ENCODE data around the gene TRMT61A.

Gene TRMT61A

DNA sequence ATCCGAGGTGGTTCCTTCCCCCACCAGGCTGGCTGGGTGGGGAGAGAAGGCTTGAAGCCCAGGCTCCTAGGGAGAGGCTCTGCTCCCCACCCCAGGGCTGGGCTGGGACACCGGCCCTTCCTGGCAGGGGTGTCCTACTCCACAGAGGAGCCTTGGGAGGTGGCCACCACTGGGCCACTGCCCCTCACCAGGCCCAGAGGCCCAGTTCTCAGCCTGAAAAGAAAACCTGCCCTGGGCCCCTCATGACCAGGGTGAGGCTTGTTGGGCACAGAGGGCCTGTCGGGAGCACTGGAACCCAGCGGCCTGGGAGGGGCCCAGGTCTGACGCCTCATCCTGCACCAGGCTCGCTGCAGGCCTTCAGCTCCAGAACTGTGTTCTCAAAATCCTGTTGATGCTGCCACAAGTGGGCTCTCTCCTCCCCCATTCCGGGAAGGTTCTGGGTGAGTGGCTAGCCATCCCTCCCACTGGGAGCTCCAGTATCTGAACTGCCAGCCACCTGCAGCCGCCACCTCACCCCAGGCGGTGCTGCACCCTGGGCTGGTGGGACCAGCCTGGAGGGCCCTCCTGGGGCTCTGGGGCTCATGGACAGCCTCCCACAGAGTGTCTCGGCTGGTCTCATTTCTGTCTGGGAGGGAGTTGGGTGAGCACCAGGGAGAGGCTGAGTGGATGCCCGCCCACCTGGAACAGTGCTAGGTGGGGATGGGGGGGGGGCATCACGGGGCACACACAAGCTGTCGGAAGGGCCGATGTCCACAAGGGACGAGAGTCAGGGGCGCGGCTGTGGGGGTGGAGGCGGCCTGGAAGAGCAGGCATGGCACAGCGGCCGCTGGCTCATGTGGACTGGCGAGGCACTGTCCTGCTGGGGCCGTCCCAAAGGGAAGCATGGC lies 21.7 kb downstream of the TRMT61A start:
- TF ChIP-seq FOXK2 (IDR thresholded peaks at IDR 0.05) (no peak), SUZ12 (IDR thresholded peaks at IDR 0.05) (no peak), TARDBP (IDR thresholded peaks at IDR 0.05) (no peak), SP1 (IDR thresholded peaks at IDR 0.05) (no peak), FOXM1 (IDR thresholded peaks at IDR 0.05; ENCODE audit: borderline replicate concordance) (no peak), ZNF384 (IDR thresholded peaks at IDR 0.05) (no peak), HDGF (IDR thresholded peaks at IDR 0.05; ENCODE audit: borderline replicate concordance) (no peak), LEF1 (IDR thresholded peaks at IDR 0.05; ENCODE audit: borderline replicate concordance) (no peak), L3MBTL2 (conservative IDR thresholded peaks at IDR 0.05) (no peak), BHLHE40 (IDR thresholded peaks at IDR 0.05; ENCODE audit: borderline replicate concordance) (no peak), FOXA1 (IDR thresholded peaks at IDR 0.05) (no peak)
- TF ChIP-seq, protein P1, sequence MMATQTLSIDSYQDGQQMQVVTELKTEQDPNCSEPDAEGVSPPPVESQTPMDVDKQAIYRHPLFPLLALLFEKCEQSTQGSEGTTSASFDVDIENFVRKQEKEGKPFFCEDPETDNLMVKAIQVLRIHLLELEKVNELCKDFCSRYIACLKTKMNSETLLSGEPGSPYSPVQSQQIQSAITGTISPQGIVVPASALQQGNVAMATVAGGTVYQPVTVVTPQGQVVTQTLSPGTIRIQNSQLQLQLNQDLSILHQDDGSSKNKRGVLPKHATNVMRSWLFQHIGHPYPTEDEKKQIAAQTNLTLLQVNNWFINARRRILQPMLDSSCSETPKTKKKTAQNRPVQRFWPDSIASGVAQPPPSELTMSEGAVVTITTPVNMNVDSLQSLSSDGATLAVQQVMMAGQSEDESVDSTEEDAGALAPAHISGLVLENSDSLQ (IDR thresholded peaks at IDR 0.05): no peak
- POLR2A ChIA-PET: interaction anchor here (5.8 kb wide), 1 partner anchor 30 kb away, joined by 40 read pairs; the partner anchor contains the start of gene CKB
- no peak for DNase-seq (ENCODE audit: extremely low spot score)
- CTCF ChIA-PET: interaction anchor here (0.6 to 1.2 kb wide), 3 partner anchors 30 to 52 kb away, joined by 4 read pairs; no protein-coding TSS in a partner anchor

DNA sequence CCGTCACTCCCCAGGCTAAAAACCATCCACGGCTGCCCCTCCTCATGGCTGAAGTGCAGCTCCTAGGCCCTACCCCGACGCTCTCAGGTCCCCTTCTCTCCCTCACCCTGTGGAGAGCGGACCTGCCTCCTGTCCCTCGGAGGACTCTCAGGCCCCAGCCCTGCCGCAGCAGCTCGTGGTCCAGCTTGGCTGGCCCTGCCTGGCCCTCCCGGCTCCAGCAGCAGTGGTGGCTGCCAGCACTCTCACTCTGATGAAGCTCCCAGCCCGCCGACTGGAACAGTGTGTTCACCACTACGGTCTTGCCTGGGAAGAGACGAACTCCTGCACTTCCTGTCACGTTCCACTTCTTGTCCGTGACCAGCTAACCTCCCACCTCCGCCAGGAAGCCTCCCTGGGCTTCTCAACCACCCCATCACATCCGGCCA lies 22.4 kb downstream of the TRMT61A start:
- CTCF ChIA-PET: no interaction called here
- no peak for TF ChIP-seq NFRKB (IDR thresholded peaks at IDR 0.05)
- TF ChIP-seq BHLHE40 (IDR thresholded peaks at IDR 0.05; ENCODE audit: borderline replicate concordance): no peak
- TF ChIP-seq TARDBP (IDR thresholded peaks at IDR 0.05): no peak
- no peak for TF ChIP-seq CTBP1 (IDR thresholded peaks at IDR 0.05; ENCODE audit: borderline replicate concordance)
- no peak for TF ChIP-seq SP1 (IDR thresholded peaks at IDR 0.05)
- TF ChIP-seq L3MBTL2 (conservative IDR thresholded peaks at IDR 0.05): no peak
- no peak for TF ChIP-seq ARNT (IDR thresholded peaks at IDR 0.05)
- no peak for TF ChIP-seq ZNF384 (IDR thresholded peaks at IDR 0.05)
- no peak for TF ChIP-seq ELF4 (IDR thresholded peaks at IDR 0.05)
- no peak for TF ChIP-seq FOXA1 (IDR thresholded peaks at IDR 0.05)
- TF ChIP-seq FOXK2 (IDR thresholded peaks at IDR 0.05): no peak
- no peak for TF ChIP-seq SUZ12 (IDR thresholded peaks at IDR 0.05)
- TF ChIP-seq HDGF (IDR thresholded peaks at IDR 0.05; ENCODE audit: borderline replicate concordance): no peak
- TF ChIP-seq, protein P1 (IDR thresholded peaks at IDR 0.05): no peak
- no peak for TF ChIP-seq LEF1 (IDR thresholded peaks at IDR 0.05; ENCODE audit: borderline replicate concordance)
- no peak for TF ChIP-seq FOXM1 (IDR thresholded peaks at IDR 0.05; ENCODE audit: borderline replicate concordance)
- no peak for DNase-seq (ENCODE audit: extremely low spot score)
- POLR2A ChIA-PET: interaction anchor here (5.8 kb wide), 1 partner anchor 31 kb away, joined by 40 read pairs; the partner anchor contains the start of gene CKB

DNA sequence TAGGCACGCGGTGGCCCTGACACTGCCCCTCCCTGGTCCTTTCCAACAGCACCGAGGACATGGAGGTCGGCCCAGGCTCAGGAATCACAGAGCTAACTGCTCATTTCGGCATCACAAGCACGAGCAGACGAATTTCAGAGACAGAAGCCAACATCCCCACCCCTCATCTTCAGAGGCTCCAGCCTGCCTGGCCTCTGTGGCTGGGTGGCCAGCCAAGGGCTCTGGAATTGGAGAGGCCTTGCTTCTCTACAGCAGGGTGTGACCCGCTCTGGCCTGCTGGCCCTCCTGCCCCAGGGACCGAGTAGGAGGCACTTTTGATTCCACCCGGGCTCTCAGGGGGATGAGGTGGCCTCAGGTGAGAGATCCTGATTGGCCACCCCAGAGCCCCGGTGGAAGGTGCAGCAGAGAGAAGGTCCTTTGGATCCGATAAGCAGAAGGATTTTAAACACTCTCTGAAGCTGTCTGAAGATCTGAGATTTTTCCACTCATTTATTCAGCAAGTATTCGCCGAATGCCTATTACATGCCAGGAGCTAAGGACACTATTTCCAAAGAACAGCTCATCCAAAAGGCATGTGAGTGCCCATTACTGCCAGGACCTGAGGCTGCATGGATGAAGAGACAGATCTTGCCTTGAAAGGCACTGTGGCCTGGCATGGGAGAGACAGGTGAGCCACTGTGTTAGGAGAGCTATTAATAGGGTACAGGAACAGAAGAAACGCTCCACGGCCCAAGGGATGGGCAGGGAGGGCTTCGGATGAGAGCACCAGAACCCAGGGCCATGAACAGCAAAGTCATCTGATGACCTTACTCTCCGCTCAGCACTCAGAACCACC lies 23.2 kb downstream of the TRMT61A start:
- no peak for DNase-seq (ENCODE audit: extremely low spot score)
- CTCF ChIA-PET: interaction anchor here (0.5 to 1.3 kb wide), 3 partner anchors 34 to 256 kb away, joined by 3 to 12 read pairs (median 4); no protein-coding TSS in a partner anchor
- no peak for TF ChIP-seq ZNF384 (IDR thresholded peaks at IDR 0.05)
- no peak for TF ChIP-seq ARNT (IDR thresholded peaks at IDR 0.05)
- TF ChIP-seq NFRKB (IDR thresholded peaks at IDR 0.05): no peak
- no peak for TF ChIP-seq TARDBP (IDR thresholded peaks at IDR 0.05)
- no peak for TF ChIP-seq L3MBTL2 (conservative IDR thresholded peaks at IDR 0.05)
- TF ChIP-seq FOXA1 (IDR thresholded peaks at IDR 0.05): no peak
- TF ChIP-seq BHLHE40 (IDR thresholded peaks at IDR 0.05; ENCODE audit: borderline replicate concordance): no peak
- TF ChIP-seq, protein P1 (IDR thresholded peaks at IDR 0.05): no peak
- no peak for TF ChIP-seq CTBP1 (IDR thresholded peaks at IDR 0.05; ENCODE audit: borderline replicate concordance)
- TF ChIP-seq SUZ12 (IDR thresholded peaks at IDR 0.05): no peak
- TF ChIP-seq SP1 (IDR thresholded peaks at IDR 0.05): no peak
- no peak for TF ChIP-seq LEF1 (IDR thresholded peaks at IDR 0.05; ENCODE audit: borderline replicate concordance)
- TF ChIP-seq FOXK2 (IDR thresholded peaks at IDR 0.05): no peak
- TF ChIP-seq HDGF (IDR thresholded peaks at IDR 0.05; ENCODE audit: borderline replicate concordance): no peak
- TF ChIP-seq FOXM1 (IDR thresholded peaks at IDR 0.05; ENCODE audit: borderline replicate concordance): no peak
- POLR2A ChIA-PET: interaction anchor here (1.1 to 5.8 kb wide), 3 partner anchors 10 to 31 kb away, joined by 3 to 40 read pairs (median 5); partner anchors contain the start of genes BAG5, CKB and TRMT61A

DNA sequence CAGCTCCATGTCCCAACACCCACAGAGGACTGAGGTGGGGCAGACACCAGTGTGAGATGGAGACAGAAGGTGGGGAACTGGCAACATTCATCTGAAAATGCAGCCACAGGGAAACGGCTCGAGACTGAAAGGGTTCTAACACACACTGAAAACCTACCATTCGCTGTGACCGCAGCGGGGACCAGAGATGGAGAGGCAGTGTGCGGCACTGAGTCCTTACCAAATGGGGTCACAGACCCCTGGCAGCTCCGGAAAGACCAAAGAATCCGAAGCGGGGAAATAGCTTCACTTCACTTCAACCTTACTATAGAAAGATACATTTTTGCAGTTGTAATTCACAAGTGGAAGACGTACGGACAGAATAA lies 23.8 kb downstream of the TRMT61A start:
- DNase-seq (ENCODE audit: extremely low spot score): no peak
- ChIA-PET CTCF (interaction anchor here (0.6 to 1.3 kb wide), 3 partner anchors 34 to 256 kb away, joined by 3 to 4 read pairs (median 3); no protein-coding TSS in a partner anchor), POLR2A (interaction anchor here (1.1 to 5.8 kb wide), 3 partner anchors 9 to 32 kb away, joined by 3 to 40 read pairs (median 5); partner anchors contain the start of genes BAG5, CKB and TRMT61A)
- TF ChIP-seq, protein P1 (IDR thresholded peaks at IDR 0.05): no peak
- no peak for TF ChIP-seq SP1 (IDR thresholded peaks at IDR 0.05)
- TF ChIP-seq FOXK2 (IDR thresholded peaks at IDR 0.05): no peak
- no peak for TF ChIP-seq HDGF (IDR thresholded peaks at IDR 0.05; ENCODE audit: borderline replicate concordance)
- TF ChIP-seq ARNT (IDR thresholded peaks at IDR 0.05): no peak
- TF ChIP-seq LEF1 (IDR thresholded peaks at IDR 0.05; ENCODE audit: borderline replicate concordance): no peak
- TF ChIP-seq FOXM1 (IDR thresholded peaks at IDR 0.05; ENCODE audit: borderline replicate concordance): no peak
- no peak for TF ChIP-seq ZNF384 (IDR thresholded peaks at IDR 0.05)
- no peak for TF ChIP-seq TARDBP (IDR thresholded peaks at IDR 0.05)
- TF ChIP-seq CTBP1 (IDR thresholded peaks at IDR 0.05; ENCODE audit: borderline replicate concordance): no peak
- no peak for TF ChIP-seq NFRKB (IDR thresholded peaks at IDR 0.05)
- no peak for TF ChIP-seq ELF4 (IDR thresholded peaks at IDR 0.05)
- TF ChIP-seq FOXA1 (IDR thresholded peaks at IDR 0.05): no peak
- no peak for TF ChIP-seq BHLHE40 (IDR thresholded peaks at IDR 0.05; ENCODE audit: borderline replicate concordance)
- no peak for TF ChIP-seq SUZ12 (IDR thresholded peaks at IDR 0.05)
- TF ChIP-seq L3MBTL2 (conservative IDR thresholded peaks at IDR 0.05): no peak
